ENCODE results near the gene RABGAP1L.

- TF ChIP-seq CTCF (IDR thresholded peaks at IDR 0.05) (no peak), POLR2A (IDR thresholded peaks at IDR 0.05) (no peak)
These were observed 511 bp upstream of the RABGAP1L start for GRCh38 chr1:174158767-174159251.

Data from right lobe of liver (tissue), 4 donors.